A172 (cell line): ENCODE results near the gene SEC22C. TPM values are rescaled to one million over a fixed set of nuclear protein-coding genes. Genes with fewer than 3 reads are reported as not detected.
"Not testable (repeated sequence)": the region's sequence is repeated elsewhere in the genome, so short reads cannot be mapped to it uniquely, and the experiment has no call there.

Source experiments
- DNase-seq: peaks from one replicate; pipeline ENCODE4 v3.0.0-alpha.2; 2015; ENCODE audit warnings: low spot score
- total RNA-seq: library from RNA; depleted of rRNA; stranded (reverse); fragments of >200 nt; shearing (Covaris generic); gene quantifications from 2 replicates; pipeline ENCODE4 v1.2.3, GENCODE V29; 2014

SEC22C gene
- total RNA-seq, 1 experiment from 2014 or later, result 84.5 TPM

DNA sequence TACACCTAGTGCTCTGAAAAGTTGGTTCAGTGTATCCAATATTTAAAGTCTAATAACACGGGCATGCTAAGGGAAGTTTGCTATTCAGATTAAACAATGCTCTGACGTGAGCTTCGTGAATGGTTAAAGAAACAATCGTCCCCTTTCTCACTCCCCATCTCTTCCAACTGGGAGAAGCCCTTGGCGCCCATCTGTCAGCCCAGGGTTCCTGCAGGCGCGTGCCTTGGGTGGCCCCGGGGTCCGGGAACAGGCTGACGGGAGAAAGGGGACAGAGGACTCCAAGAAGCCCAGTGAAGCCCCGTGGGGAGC is 413 bp downstream of the SEC22C start:
- no peak for DNase-seq

DNA sequence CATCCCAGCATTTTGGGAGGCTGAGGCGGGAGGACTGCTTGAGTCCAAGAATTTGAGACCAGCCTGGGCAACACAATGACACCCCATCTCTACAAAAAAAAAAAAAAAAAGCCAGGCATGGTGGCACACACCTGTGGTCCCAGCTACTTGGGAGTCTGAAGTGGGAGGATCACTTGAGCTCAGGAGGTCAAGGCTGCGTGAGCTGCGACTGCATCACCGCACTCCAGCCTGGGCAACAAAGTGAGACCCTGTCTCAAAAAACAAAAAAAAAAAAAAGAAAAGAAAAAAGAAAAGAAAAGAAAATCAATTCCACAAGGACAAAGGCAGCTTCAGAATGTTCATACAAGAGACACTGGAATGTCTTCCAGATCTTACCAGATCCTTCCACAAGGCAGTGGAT is 2.4 kb downstream of the SEC22C start:
- not testable (repeated sequence) for DNase-seq

DNA sequence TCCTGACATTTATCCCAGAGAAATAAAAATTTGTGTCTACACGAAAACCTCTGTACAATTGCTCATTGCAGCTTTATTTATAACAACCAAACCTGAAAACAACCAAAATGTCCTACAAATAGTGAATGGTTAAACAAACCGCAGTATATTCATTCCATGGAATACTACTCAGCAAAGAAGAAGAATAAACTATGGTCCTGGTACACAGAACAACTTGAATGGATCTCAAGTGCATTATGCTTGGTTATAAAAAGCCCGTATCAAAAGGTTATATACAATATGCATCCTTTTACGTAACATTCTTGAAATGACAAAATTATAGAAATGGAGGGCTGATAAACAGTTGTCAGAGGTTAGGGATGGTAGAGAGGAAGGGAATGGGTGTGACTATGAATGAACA is 3.7 kb downstream of the SEC22C start:
- no peak for DNase-seq

DNA sequence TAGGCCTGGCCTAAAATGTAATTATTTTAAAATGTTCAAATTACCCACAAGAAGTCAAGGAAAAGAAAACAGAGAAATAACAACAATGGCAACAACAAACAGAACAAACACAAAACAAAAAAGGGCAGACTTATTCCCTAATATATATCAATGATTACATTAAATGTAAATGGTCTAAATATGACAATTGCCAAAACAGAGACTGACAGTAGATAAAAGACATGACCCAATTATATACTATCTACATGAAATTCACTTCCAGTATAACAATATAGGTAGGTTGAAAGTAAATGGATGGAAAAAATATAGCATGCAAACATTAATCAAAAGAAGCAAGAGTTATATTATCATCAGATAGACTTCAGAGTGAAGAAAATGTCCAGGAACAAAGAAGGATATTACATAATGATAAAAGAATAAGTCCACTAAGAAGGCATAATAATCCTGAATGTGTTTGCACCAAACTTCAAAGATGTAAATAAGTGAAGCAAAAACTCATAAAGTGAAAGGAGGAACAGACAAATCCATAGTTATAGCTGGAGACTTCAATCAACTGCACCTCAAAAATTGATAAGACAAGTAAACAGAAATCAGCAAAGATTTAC is 6.5 kb downstream of the SEC22C start:
- no peak for DNase-seq

DNA sequence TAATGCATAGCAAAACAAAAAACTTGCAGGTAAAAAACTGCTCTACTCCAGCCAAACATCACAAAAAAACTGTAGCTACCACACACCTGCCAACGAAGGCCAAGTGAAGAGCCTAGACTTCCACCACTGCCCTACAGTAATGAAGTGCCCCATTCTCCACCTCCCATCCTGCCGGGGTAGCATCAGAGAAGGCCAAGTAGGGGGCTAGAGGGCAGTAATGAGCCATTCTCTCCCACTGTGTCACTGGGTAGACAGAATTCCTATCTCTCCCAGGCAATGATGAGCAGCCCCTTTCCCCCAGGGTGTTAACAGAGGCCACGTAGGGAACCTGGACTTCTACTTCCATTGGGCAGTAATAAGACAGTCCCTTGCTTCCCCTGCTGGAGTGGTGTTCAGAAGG is 9.5 kb downstream of the SEC22C start:
- DNase-seq, result peak; percentile 30

DNA sequence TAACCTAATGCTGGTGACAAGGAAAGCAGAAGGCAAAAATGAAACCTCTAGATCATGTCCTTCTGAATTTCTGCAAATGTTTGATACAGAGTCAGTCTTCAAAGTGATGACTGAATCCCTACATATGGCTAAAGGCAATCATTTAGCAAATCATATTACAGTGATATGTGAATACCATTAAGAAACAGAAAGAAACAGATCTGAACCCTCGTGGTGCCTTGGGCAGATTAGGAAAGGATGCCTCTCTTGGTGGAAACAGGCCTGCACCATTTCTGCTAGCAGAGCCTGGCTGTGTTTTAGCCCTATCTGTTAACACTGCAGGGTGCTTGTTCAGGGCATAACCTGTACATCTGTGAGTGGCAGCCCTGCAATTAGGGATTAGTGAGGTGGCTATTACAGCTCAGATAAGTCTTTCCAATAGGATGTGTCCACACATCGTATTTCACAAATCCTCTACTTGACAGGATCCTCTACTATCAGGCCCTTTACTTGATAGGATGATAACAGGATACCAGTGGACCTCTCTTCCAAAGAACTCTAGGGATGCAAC is 12.1 kb downstream of the SEC22C start:
- DNase-seq, result no peak

DNA sequence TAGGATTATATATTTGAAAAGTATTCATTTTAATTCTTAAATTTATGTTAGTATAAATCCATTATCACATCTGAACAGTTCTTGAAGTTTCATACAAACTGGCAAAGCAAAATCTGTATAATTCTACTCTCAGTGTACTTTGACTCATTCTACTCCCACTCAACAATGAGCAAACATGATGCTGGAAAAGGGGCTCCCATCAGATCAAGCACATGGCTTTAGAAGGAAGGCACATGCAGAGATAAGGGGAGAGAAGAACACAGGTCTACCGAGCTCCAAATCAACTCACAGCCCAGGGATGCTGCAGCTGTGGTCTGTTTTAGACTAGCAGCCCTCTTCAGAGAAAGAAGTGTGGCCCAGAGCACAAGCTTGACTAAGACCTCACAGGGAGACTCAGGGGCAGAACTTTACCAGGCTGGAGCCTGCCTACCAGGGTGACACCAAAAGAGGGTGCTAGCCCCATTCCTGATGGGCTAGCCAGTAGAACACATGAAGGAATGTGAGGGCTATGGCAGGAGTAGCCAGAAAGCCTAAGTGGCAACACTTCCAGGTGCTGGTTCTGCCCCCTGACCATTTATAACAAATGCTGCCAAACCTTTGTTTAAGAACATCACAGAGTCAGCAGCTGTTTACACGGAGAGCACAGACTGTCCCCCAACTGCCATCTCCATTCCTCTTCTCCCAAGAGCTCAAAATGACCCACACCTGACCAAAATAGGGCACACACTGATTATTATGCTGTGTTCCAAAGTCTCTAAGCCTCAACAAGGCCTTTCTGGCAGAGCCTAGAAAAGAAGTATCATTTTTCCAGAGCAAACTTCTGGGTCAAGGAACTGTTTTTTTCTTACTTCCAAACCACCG is 19.5 kb downstream of the SEC22C start:
- DNase-seq, result no peak

DNA sequence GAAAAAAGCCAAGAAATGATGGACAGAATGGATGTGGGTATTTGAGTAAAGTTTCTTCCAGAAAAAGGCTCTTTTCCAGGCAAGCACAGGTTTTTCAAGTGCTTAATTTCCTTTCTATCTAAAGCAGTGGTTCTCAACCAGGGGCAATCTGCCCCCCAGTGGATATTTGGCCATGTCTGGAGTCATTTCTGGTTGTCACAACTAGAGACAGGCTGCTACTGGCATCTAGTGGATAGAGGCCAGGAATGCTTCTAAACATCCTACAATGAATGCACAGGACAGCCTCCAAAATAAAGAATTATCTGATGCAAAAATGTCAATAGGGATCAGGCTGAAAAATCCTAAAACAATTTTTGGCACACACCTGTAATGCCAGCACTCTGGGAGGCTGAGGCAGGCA is 23.9 kb downstream of the SEC22C start:
- DNase-seq, result no peak

DNA sequence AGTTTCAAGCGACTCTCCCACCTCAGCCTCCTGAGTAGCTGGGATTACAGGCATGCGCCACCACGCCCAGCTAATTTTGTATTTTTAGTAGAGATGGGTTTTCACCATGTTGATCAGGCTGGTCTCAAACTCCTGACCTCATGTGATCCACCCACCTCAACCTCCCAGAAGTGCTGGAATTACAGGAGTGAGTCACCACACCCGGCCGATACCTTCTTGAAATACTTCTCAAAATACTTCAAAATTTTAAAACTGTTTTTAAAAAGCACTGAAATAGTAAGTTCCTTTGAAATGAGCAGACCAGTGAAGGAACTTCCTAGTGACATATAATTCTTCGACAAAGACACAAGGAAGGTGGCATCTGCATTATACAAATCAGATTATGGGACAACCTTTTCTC is 24.9 kb downstream of the SEC22C start:
- not testable (repeated sequence) for DNase-seq

DNA sequence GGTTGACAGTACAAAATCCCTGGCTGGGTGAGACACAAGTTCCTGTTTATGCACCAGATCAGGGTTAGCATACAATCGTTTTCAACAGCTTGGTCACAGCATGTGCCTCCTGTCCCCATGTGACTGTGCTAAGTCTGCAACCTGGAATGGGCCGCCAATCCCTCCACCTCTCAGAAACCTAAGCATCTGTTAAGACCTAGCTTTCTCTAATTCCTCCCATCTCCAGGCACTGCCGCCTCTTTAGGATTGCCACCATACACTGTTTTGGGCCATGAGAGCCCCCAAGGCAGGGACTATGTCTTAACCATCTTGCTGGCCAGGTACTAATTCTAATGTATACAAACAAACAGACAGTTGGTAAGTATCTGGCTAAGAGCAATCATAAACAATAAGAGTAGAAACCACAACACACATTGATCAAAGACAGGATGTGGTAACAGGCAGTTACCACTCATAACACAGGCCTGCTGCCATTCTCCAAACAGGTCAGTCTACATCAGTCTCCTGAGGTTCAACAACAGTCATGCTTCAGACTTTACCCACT is 25.6 kb downstream of the SEC22C start:
- DNase-seq, result no peak

DNA sequence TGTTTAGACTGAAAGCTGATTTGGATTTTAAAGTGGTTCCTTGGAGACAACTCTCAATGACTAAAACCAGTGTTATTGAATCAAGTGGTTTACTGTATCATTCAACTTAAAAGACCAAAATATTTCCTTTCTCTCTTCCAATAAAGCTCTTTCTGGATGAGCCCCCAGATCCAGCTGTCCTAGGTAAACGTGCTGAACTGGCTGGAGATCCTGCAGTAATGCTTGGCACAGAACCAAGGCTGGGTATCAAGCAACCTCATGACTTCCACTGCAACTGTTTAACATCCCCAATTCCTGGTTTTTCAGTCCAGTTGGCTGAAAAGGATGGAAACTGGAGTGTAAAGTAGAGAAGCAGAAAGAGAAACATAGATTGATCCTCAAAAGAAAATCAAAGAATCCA is 28.9 kb downstream of the SEC22C start:
- no peak for DNase-seq

DNA sequence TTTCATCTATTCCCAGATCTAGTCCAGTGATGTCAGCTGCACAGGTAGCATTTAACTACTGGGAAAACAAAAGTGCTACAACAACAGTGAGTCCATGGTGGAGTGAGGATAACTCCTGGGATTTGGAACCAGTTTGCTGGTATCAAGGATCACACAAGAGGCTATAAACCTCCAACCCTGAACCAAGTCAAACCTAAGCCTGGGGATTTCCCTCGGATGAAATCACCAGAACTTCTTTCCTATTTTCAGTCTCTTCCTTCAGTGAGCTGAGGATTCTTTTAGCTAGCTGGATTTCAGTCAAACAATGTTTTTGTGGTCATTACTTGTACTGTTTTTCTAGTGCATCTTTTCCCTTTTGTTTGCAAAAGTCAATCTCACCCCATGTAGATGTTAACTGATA is 31.5 kb downstream of the SEC22C start:
- DNase-seq, result no peak

DNA sequence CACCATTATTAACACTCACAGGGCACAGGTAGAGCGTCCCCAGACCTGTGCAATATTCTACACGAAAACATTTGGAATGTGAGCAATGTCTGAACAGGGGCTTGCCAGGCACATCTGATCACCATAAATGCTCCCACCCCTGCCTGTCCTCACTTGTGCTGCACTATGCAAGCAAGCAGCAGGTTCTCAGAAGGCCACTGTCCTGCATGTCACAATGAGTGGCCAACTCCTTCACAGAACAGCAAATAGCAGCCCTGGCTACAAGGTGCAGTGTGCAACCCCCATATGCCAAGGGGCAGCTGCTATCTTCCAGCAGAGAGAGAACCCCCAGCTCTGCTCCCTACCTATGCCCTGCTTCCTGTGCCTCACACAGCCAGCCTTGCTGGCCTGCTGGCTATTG is 32.6 kb downstream of the SEC22C start:
- no peak for DNase-seq

DNA sequence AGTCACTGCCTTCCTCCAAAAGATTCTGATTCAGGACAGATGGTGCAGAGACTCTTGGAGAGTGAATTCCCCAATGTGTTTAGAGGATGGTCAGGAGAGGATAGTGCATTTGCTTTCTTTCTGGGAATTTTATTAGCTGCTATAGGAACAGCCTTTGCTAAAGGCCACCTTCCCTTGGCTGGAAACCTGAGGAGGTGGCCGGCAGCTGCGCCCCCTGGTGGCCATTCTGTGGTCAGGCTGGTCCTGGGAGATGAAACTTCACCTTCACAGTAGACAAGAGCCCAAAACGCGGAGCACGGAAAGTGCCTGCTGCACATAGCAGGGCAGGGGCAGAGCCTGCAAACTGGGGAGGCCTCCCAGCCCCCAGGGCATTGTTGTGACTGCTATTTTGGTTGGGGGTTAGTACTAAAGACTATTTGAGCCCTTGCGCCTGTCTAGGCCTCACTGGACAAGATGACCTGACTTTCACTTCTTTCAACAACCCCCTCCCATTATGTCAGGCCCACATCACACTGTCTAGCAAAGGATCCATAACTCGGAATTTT is 34.3 kb downstream of the SEC22C start:
- peak; percentile 47 for DNase-seq

DNA sequence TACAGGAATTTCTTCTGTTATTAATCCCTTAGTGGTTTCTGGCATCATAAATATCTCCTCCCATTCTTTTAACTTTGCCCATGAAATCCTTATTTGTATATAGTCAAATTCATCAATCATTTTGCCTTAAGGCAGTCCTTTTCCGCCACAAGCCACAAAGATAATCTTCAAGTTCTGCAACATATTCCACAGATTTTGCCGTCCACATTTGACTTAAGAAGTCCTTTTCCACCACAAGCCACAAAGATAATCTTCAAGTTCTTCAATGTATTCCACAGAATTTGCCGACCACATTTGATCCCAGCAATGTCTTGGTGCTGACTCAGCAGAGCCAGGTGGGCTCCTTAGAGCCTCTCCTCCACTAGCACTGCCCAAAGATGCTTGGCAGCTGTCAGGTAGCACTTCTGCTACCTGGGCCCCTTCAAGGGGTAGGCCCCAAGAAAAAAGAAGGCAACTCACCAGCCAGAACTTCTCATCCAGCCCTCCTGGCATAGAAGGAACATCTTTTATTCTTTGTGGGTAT is 35.0 kb downstream of the SEC22C start:
- DNase-seq, result no peak

DNA sequence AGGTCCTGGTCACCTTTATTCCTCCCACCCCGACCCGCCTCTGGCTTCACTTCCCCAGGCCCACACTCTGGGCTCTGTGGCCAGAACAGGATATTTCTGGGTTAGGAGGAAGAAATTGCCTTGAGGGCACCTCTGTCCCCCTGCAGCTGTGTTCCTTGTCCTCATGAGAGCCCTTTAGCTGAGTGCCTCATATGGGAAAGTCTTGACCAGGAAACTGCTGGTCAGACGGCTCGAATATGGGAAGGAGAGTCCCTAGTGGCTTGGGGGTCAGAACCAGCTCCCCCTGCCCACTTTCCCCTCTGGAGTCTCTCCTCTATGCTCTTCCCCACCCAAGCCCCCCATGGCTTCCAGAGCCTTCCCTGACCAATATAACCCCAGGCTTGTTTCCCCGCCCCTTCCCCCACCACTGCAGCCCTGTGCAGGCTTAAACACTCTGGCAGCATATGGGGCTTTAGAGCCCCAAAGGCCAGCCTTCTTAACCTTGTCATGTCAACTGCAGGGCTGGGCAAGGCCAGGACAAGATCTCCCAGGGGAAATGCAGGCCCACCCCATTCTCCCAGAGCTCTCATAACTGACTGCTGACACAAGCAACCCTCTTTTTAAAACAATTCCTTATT is 36.4 kb downstream of the SEC22C start:
- no peak for DNase-seq

DNA sequence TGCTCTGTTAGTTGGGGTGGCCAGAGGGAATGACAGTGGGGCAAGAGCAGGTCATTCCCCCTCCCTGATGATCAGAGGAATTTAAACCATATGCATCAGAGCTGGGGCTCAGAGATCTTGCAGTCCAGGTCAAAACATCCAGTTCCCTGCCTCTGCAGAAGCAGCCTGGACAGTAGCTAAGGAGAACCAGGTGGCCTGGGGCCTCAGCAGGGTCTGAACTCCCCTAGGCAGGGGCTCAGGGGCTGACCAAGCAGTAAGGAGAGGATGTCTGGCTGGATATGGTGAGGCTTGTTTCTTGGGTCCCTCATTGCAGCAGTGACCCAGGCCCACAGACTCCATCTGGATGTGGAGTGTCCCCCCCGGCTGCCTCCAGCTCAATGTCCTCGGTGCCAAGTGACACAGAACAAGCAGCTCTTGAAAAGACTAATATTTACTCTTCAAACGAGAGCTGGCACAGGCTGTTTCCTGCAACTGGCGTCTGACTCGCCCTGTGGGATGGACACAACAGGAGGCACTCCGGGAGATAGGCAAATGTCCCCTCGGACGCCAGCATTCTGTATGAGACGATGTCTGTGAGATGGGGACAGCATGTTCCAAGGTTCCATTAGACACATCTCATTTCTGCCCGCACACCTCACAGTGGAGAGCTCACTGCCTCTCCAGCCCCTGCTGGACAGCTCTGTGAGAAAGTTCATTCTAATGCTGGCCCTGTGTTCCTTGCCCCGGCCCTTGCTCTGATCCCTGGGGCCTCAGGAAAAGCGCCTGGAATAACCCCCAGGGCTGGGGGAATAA is 37.1 kb downstream of the SEC22C start:
- DNase-seq, result no peak

DNA sequence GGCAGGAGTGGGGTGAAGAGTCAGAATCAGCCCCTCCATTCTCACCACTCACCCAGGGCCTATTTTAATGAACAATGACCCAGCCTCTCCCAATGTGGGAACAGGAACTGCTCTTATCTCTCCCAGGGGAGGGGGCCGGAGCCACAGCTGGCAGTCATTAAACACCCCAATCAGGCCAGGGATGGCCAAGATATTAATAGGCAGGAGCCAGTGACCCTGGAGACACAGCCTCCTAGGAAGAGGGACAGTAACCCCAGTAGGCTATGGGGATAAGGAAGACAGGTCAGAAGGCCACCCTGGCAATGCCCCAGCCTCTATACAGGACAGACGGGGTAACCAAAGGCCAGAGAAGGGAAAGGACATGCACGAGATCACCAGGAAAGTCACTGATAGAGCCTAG is 40.7 kb downstream of the SEC22C start:
- no peak for DNase-seq

DNA sequence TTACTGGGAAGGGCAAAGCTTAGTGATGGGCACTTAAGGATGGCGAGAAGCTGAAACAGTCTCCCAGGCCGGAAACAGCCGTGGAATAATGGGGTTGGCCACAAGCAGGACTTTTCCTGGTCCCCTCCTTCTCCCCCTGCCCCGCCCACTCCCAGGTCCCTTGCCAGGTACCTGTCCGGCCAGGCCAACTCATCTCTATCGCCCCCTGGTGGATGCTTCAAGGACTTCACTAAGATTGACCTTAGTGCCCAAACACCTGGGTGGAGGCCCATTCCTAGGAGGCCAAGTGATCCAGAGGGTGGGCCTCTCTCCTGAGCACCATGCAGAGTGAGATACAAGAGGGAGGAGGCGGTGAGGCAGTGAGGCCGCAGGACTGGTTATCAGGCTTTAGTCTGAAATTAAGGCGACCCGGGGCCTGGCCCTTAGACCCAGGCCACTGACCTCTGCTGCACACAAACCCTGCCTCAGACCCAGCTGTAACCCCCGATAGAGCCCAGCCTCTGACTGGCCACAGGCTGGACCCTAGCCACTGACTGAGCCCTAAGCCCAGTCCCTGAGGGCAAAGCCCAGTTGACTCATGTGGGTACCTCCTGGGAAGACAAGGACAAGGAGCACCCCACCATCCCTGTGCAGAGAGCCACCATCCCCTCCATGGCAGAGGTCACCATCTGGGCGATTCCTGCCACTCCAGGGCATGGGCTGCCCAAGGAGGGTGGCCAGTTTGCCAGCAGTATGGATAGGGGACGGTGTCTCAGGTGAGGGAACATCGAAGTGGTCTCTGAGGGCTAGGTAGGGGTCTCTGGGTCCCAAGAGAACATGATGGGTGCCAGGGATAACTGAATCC is 41.7 kb downstream of the SEC22C start:
- peak; percentile 26 for DNase-seq

DNA sequence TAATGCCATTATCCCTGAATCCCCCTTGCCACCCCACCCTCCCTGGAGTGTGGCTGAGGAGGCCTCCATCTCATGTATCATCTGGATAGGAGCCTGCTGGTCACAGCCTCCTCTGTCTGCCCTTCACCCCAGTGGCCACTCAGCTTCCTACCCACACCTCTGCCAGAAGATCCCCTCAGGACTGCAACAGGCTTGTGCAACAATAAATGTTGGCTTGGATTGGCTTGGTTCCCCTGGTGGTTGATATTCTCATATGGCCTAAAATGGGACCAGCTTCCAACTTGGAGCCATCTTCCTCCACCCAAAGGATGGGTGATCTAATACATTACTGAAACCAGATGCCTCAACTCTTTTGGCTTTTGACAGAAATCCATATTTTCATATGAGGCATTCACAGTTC is 44.4 kb downstream of the SEC22C start:
- DNase-seq, result no peak
